ENCODE data around the gene YTHDF1.

YTHDF1 gene

DNA sequence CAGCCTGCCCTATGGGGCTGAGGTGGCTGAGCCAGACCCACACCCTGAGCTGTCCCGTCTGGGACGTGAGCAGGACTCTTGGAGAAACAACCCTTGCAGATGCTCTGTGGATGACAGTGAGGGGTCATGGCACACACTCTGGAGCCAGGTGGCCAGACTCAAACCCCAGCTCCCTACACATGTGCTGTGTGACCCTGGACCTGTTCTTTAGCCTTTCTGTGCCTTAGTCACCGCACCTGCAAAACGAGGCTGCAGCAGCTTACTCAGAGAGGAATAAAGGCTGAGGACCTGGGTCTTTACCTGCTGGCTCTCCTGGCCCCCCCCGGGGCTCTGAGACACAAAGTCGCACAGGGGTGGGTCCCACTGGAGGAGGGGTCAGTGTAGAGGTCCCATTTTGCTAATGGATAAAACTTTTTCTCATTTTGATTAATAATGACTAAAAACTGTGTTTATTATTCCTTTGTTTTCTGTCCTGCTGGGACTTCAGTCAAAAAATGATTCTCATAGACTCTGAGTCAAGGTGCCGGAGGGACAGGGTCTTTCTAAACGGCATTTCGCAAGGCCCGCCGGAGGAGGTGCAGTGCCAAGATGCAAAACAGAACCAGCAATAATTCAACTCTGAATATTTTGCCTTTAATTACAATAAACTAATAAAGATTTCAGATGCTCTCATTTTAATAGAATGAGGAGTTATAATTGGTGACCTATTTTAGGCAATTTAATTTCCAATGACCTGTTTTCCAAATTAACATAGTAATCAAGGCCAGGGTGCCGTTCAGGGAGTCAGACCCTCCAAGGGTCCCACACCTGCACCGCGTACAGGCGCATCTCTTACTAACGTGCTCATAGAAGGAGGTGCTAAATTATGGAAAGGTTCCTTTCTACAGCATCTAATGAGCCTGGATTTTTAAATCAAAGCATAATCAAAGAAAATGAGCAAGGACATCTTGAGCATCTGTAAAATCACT is 62.4 kb downstream of the YTHDF1 start:
- no peak for DNase-seq

DNA sequence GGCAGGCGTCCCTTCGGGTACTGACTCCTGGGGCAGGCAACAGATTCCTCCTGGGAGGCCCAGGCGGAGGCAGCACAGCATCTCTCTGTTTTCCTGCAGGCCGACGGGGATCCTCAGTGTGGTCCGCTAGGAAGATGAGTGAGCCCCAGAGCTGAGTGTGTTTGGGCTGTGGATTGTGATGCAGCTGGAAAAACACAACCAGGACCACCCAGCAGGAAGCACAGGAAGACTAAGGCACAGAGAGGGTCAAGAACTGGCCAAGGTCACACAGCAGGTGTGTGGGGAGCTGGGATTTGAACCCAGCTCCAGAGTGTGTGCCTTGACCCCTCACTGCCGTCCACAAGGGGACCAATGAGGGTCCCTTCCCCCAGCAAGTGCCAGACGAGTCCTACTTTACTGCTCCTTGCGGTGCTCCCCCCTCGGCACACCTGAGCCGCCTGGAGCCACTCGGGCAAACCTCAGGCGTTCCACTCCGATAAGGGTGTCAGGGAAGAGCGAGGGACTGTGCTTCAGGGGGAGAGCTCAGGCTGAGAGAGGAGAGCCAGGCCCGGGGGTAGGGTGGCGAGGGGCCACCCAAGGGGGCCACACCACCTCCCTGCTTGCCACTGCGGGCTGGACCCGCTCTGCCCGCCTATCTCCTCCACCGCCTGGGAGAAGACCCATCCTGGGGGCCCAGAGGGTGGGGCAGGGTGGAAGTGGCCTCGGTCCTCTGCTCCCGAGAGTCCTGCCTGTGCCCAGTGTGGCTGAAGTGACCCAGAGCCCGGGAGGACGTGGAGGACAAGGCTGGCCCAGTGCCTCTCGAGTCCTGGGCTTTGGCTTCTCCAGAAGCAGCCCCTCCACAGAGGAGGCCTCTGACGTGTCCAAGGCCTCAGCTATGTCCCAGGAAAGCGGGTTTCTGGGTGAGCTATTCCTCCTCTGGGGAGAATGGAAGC is 63.3 kb downstream of the YTHDF1 start:
- DNase-seq, result no peak

DNA sequence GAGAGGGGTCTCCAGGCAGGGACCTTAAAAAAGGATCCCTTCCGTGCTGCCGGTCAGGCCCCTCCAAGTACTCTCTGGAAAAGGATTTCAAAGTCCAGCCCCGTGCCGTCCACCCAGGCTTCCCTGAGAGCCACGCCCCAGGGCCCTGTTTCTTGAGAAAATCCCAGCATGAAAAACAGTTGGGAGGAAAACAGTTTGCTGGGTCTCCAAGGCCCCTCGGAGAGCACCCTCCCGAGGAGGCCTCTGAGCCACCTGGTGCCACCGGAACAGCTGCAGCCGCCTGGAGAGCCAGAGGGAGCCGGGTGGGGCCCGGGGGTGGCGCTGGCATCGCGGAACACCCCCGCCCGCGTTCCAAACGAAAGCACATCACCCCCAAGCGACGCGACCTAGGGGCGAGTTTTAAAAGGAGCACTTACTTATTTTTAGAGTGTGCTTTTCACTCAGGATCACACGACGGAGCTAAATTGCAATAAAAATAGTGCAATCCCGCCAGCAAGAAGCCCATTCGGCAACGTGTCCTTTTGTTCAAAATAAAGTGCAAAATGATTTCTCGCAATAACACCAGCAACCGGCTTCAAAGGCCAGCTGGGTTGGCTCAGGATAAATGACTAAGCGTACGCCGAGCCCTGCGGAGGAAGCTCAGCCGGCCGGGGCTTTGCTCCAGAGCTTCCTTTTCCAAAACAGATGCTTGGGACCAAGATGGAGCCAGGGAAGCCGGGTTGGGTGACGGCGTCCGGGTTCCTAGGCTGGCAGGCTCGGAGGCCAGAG is 64.2 kb downstream of the YTHDF1 start:
- no peak for DNase-seq

GRCh38 chr20:63150911-63151531 is 64.9 kb downstream of the YTHDF1 start:
- DNase-seq, result no peak

GRCh38 chr20:63150391-63150898 is 65.5 kb downstream of the YTHDF1 start:
- DNase-seq, result no peak

DNA sequence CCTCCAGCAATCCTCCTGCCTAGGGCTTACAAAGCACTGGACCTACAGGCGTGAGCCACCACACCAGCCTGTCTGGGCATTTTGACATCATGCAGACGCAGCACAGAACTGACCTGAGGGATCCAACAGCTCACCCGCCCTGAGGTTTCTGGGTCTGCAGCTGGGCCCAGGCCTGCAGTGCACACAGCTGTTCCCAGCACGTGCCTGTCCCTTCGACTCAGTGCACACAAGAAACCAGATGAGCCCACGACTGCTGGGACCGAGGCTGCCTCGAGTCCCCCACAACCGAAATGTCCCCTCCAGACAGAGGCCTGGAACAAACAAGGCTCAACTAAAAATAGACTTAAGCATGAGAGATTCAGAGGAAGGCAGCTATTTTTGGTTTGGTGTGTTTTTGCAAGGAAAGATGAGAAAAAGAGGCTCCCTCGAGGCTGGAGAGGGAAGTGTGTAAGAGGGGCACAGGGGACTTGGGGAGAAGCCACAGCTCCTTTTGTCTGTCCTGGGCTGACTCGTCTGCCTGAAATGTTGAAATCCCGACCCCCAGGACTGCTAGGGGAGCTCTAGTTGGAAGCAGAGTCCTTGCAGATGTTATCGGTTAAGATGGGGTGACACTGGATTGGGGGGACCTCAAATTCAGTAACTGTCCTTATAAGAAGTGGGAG is 66.3 kb downstream of the YTHDF1 start:
- no peak for DNase-seq

GRCh38 chr20:63148696-63149095 is 67.2 kb downstream of the YTHDF1 start:
- DNase-seq, result no peak

DNA sequence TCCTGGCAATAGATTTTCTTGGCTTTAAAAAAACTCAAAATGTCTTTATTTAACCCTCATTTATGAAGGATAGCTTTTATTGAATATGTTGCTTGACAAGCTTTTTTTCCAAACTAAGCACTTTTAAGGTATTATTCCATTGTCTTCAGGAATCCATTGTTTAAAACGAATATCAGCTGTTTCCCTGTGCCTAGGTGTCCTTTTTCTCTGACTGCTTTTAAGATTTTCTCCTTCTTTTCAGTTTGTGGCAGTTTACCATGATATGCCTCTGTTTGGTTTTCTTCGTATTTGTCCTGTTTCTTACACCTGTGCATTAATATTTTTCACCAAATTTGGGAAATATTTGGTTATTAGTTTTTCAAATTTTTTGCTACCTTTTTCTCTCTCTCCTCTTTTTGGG is 68.4 kb downstream of the YTHDF1 start:
- DNase-seq, result no peak

Measured in NCI-H2227 treated with DMSO at 0.1 percent for 48 hours (cell line).